GM18867 (cell line): Measurements from ENCODE around the gene SLC31A2.
"Not testable (repeated sequence)": the region's sequence is repeated elsewhere in the genome, so short reads cannot be mapped to it uniquely, and the experiment has no call there.

ENCODE experiments used
- ATAC-seq: cut with Tn5 transposase; IDR thresholded peaks from one replicate; pipeline ENCODE4 v1.9.1; 2021; ENCODE audit warnings: mild to moderate bottlenecking, moderate library complexity; ENCODE audit not compliant: unreplicated experiment

SLC31A2 gene, protein sequence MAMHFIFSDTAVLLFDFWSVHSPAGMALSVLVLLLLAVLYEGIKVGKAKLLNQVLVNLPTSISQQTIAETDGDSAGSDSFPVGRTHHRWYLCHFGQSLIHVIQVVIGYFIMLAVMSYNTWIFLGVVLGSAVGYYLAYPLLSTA

GRCh38 chr9:113150670-113151611 lies at the start of gene SLC31A2:
TSS of gene SLC31A2 (plus strand) at chr9:113151007. CDS start at chr9:113151075, 68 bp downstream.
- ATAC-seq, result peak; percentile 98

DNA sequence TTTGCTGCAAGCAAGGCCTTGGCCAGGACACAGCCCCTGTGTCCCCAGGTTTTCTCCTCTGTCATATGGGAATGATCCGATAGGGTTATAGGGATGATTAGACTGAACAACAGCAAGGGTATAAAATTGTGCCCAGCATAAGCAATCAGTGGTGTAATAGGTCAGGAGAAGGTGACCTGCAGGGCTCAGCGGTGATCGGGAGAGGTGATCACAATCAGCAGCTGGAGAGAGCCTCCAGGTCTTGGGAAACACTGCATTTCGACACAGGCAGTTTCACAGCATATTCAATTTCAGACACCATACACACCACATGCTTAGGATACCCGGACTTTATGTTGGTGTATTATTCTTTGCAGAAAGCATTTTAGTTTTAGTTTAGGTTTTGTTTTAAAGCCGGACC lies 45.5 kb upstream of the SLC31A2 start:
- not testable (repeated sequence) for ATAC-seq

DNA sequence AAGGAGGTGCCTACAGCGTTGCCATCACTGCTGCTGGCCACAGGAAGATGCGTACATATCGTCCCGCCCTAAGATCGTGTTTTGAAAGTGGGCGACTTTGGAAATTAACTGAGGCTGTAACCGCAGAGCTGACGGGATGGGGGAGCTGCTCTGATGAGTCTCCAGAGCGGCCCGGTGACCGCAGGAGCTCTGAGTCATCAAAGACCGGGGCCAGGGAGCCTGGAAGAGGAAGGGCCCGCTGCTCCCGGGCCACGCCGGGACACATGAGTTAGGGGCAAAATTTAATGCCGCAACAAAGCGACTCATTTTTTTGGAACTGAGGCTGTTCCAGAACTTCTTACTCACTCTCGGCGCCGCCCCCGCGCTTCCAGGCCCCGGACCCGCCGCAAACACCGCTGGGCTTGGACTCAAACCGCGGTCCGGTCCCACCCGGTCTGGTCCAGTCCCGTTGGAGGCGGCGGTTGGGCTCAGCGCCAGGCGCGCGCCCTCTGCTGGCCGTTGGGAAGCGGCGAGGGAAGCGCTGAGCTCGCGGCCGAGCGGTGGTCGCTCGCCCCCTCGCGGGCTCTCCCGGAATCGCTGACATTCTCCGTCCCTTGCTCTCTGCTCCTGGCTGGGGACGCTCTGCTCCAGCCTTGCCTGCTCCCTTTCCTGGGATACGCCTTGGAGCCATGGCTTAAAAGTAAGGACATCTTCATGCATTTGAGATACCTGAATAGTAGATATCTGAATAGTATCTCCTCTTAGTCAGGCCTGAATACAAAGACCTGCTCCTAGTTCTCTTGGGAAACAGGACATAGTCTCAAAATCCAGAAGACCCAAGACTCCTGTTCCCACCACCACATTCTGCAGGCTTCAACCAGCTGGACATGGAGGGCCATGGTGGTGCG lies 39.5 kb upstream of the SLC31A2 start:
- peak; percentile 68 for ATAC-seq

GRCh38 chr9:113112706-113113510 lies 37.9 kb upstream of the SLC31A2 start:
- ATAC-seq, result peak; percentile 66

GRCh38 chr9:113118829-113119228 lies 32.0 kb upstream of the SLC31A2 start:
- ATAC-seq, result not testable (repeated sequence)

DNA sequence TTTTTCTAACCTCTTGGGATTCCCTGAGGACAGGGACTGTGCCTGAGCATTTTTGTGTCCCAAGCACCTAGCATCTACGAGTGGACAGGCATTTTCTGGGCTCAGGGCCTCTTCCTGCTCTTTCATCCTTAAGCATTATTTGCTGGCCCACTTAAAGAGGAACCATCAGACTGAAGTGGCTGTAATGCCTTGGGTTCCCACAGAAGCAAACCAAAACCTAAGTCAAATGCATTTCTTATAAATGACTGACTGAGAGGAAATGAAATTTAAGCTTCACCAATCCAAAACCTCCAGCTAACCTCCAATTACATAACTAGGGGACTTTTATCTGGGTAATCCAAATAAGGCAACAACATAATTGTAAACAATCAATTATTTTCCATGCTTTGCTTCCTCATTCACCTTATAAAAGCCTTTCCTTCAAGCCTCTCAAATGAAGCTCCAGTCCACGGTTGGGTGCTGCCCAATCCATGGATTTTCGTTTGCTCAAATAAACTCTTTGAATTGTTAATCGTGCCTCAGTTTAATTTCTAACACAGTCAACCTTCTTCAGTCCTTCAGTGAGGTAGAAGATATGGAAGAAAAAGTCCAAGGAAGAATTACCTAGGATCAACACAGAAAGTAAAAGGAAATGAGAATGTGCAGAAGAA lies 25.3 kb upstream of the SLC31A2 start:
- no peak for ATAC-seq

- ATAC-seq, result no peak
Measured at GRCh38 chr9:113129466-113129865, 21.3 kb upstream of the SLC31A2 start.

- no peak for ATAC-seq
Measured at GRCh38 chr9:113129884-113130283, 20.9 kb upstream of the SLC31A2 start.

DNA sequence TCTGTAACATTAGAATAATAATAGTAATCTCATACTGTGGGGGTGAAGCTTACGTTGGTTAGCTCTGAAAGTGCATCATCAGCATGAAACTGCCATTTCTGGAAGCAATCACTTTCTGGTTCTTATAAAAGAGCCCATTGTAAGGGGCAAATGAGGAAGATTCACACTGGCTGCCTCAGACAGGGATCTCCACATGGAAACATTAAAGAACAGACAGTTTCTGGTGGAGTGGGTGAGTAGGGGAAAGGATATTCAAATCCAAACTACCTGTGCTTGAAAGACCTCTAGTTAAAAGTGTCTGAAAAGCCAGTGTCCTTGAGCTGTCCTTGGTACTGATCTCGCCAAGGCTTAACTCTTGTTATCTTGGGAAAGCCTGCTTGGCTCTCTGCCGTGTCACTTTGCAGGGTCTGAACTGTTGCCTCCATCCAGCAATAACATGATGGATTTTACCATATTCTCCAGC lies 19.1 kb upstream of the SLC31A2 start:
- no peak for ATAC-seq

DNA sequence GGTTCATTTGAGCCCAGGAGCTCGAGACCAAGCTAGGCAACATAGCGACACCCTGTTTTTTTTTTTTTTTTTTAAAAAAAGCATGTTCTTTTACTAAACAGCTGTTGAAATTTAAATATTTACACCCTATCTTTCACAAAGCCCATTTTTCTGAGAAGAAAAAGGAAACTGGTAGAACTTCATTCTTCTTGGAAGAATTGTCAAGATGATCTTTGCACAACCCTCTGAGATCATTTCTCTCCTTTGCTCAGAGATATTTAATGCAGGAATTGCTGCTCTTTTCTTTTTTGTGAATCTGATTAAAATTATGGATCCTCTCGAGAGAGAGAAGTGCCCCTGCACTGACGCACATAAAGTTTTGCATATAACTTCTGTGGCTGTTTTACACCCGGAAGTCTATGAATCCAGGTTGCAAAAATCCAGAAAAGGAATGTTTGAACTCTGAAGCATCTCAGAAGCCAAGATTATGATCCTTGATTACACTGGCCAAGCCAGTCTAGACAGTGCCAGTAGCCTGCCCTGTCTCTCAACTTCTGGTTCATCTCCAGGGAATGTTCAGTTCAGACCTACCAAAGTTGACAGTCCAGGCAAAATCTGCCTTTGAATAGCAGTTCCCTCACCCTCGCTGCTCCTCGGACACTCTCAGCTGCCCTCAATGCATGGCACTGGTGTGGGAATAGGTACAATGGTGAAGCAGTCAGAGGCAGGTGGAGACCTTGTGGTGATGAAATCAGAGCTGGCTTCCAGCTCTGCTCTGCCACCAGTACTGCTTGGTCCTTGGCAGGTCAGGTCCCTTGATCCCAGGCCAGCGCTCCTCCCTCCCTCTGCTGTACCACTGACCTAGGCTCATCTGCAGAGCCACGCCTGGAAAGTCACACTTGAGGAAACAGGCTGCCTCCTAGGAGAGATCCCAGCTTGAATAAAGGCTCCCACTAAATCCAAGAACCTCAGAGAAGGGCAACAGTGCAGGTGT lies 13.3 kb upstream of the SLC31A2 start:
- no peak for ATAC-seq

- ATAC-seq, result no peak
Measured at GRCh38 chr9:113138760-113139159, 12.0 kb upstream of the SLC31A2 start.

DNA sequence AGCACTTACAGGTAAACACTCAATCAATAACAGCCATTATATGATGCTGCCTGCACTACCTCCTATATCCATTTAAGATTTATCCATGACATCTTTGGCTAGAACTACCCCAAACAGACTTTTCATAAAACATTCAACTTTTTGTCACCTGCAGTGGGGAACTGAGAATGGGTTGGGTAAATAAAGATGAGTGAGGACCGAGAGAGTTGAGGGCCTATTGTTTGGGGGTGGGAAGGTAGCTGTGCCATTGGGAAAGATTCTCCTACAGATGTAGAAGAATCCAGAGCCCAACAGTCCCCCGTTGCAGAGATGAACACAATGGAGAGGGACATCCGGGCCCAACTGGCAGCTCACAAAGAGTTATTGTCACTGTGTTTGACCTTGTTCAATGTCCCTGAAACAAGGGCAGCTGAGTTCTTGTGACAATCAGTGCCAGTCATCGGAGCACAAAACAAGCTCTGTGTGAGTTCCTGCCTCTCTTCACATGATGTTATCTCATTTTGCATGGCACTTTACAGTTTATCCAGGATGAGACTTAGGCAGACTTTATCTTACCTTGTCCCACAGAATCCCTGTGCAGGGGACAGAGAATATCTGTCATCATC lies 11.5 kb upstream of the SLC31A2 start:
- ATAC-seq, result no peak

GRCh38 chr9:113139953-113140352 lies 10.9 kb upstream of the SLC31A2 start:
- no peak for ATAC-seq

DNA sequence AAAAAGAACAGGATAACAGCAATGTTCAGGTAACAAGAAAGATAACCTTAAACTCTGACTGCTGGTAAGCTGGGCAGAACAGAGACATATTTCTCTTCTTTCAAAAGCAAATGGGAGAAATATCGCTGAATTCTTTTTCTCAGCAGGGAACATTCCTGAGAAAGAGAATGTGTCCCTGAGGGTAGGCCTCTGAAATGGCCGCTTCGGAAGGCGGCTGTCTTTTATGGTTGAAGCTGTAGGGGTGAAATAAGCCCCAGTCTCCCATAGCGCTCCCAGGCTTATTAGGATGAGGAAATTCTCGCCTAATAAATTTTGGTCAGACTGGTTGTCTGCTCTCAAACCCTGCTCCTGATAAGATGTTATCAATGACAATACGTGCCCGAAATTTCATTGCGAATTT lies 9.9 kb upstream of the SLC31A2 start:
- ATAC-seq, result not testable (repeated sequence)

DNA sequence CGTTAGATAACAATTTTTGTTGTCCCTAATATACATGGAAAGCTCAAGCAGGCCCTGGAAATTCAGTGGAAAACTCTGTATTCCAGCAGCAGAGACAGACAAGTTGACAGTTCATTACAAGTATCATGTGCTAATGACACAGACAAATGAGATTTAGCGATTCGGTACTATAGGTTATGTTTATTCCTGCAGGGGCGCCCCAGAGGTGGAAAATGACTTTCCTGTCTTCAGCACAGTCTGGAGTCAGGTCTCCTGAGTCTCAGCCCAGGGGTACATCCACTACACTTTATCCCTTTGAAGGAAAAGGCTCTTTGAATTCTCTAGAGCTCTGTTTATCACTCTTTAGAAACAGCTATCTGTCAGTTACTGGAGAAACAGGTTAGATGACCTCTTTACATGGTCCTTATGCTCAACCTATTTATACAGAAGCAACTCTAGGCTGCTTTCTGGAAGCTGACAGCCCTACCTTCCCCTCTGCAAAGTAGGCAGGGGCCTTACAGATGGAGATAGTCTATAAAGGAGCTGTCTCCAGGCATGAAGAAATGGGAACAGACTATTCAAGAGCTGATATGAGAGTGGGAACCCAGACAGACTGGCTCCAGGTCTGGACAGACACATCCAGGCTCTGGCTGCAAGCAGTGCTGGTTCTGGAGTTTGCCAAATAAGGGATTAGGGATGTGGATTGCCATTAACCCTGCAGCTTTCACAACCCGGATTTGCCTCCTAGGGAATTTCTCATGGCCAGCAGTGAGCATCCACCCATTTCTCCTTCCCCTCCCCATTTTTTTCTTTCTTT lies 7.2 kb upstream of the SLC31A2 start:
- no peak for ATAC-seq

DNA sequence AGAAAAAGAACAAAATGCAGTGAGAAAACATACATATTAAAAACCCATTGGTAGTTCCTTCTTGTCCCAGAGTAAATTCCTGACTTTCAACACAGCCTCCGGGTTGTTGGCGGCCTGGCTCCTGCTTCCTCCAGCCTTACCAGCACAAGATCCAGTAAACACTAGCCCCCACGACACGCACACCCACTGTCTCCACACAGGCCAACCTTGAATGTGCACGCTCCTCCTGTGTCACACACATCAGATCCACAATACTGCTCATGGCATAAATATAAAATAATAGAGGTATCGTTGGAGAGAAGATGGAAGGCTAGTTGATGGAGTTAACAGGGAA lies 2.5 kb upstream of the SLC31A2 start:
- ATAC-seq, result no peak

DNA sequence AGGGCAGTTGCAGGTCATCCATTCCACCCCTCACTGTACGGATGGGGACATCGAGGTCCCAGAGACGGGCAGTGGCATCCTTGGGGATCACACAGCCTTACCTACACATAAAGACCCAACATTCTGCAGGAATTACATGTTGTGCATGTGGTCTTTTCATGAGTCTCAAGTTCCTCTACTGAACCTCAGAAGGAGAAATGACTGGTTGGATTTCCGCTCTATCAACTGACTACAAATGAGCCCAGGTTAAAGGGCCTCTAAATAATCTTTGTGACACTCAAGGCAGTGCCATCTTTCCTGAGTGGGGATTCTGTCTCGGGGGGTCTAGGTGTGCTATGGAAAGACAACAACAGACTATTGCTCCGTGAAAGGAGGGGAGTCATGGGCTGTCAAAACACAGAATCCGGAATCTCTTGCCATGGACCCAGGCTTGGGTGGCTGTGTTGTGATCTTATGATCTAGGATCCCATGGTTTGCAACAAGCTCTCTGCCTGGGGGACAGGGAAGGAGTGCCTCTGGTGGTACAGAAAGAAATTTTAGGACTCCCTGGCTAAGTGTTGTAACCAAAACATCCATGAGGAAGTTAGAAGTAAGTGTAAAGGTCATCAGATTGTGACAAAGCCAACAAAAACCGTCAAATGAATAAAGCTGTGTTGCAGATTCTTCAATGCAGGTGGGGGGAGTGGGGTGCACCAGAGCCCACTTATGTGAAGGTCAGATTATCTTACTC lies 1.9 kb upstream of the SLC31A2 start:
- ATAC-seq, result no peak
